Measurements from ENCODE around the gene POU3F3. TPM values are rescaled to one million over a fixed set of nuclear protein-coding genes. Genes with fewer than 3 reads are reported as not detected.

Gene POU3F3
- total RNA-seq, 1 experiment from 2014 or later = not detected

Small RNA genes within 50 kb of the gene (small RNA-seq; reads per million reads assigned to genes)
- gene AC018730.1 = not detected

Other genes starting within 250 kb of the POU3F3 start
- gene MRPS9, start 184.0 kb downstream of the POU3F3 start, total RNA-seq (2014; rRNA removed; shearing (Covaris generic)) = 36.7 and 43.9 TPM in 2 replicates

Data from HT1080 (cell line).